ENCODE results near the gene P2RX3.

P2RX3 gene

GRCh38 chr11:57376095-57377090 is 38.2 kb downstream of the P2RX3 start:
- no peak for DNase-seq

- no peak for DNase-seq
Measured at GRCh38 chr11:57377107-57377506, 39.0 kb downstream of the P2RX3 start.

DNA sequence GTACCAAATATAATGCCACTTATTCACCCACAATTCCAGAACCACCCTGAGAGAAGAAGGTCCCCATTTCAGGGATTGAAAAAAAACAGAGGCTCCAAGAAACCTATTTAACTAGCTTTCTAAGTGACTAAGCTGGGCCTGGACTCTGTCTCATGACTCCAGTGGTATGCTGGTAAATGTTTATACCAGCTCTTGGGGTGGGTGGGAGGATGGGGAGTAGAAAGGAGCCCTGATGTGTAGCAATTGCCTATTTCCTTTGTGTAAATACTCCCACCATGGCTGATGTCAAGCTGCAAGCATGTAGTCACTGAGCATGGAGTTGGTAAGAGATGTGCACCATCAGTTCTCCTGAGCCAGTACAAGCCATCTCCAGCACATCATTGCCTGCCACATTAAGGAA is 40.0 kb downstream of the P2RX3 start:
- DNase-seq: no peak

- no peak for DNase-seq
Measured at GRCh38 chr11:57379732-57380131, 41.6 kb downstream of the P2RX3 start.

GRCh38 chr11:57380975-57381374 is 42.8 kb downstream of the P2RX3 start, which contains the start of gene PRG3:
Gene PRG3 (minus strand): TSS chr11:57381150. CDS start chr11:57380708, 442 bp downstream.
- no peak for DNase-seq

DNA sequence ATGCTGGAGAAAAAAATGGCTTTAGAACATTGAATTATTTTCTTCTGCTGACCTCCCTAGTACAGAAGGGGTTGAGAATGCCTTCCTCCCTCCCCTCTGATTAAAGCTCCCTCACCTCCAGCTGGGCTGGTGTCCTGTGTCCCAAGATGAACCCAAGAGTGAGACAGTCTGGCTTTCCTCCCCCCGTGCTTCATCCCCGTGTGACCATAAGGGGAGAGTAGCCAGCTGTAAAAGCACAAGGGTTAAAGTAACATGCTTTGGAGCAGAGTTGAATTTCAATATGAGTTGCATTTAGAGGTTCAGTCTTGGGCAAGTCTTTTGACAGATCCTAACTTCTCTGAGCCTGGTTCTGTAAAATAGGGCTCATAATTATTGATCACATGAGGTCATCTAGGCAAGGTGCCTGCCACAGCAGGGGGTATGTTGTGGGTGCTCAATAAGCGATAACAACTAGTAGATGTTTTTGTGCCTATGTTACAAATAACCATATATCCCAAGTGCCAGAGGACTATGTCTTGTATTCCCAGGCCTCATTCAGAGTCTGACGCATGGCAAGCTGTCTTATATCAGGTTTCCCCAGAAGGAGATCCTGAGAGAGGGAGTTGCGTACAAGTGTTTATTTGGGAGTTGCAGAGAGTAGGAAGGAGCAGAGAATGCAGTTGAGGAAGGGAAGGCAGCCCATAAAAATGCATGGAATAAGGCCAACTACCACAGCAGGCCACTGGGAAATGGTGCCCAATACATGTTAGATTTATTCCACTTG is 48.2 kb downstream of the P2RX3 start:
- no peak for DNase-seq

GRCh38 chr11:57387289-57388030 is 49.3 kb downstream of the P2RX3 start:
- no peak for DNase-seq

- DNase-seq: no peak
Measured at GRCh38 chr11:57390535-57390934, 52.4 kb downstream of the P2RX3 start, which contains the start of gene PRG2. Gene PRG2 (minus strand): TSS chr11:57390650. CDS start chr11:57389944, 706 bp downstream.

GRCh38 chr11:57391111-57391510 is 53.0 kb downstream of the P2RX3 start:
- no peak for DNase-seq

GRCh38 chr11:57391539-57391938 is 53.4 kb downstream of the P2RX3 start:
- DNase-seq: no peak

DNA sequence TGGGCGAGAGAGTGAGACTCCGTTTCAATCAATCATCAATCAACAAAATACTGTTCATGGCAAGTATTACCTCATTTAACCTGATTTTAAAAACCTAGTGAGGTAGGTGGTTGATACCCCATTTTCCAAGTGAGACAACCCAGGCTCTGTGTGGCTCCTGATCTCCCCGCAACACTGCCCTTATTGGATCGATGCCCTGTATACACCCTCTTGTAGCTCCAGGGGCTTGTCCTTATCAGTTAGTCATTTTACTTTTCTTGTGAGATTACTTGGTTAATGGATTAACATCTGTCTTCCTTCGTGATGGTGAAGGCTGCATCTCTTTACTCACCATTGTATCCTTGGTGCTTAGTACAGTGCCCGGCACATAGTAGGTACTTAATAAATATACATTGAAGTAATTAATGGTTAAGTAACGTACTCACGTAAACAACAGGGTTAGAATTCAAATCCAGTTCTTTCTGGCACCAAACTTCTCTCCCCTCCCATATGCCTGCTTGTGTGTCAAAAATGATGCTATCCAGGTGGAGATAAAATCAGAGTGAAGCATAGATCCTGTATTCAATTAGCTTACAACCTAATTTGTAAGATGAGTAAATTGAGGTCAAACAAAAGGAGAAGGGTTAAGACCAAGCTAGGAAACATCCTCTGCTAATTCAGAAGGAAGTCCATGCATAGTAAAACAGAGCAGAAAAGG is 54.1 kb downstream of the P2RX3 start:
- DNase-seq: no peak

GRCh38 chr11:57392763-57393105 is 54.6 kb downstream of the P2RX3 start:
- no peak for DNase-seq

- DNase-seq: no peak
Measured at GRCh38 chr11:57394203-57394965, 56.2 kb downstream of the P2RX3 start.

GRCh38 chr11:57395905-57396623 is 57.9 kb downstream of the P2RX3 start:
- DNase-seq: no peak

GRCh38 chr11:57396744-57397143 is 58.6 kb downstream of the P2RX3 start:
- no peak for DNase-seq

DNA sequence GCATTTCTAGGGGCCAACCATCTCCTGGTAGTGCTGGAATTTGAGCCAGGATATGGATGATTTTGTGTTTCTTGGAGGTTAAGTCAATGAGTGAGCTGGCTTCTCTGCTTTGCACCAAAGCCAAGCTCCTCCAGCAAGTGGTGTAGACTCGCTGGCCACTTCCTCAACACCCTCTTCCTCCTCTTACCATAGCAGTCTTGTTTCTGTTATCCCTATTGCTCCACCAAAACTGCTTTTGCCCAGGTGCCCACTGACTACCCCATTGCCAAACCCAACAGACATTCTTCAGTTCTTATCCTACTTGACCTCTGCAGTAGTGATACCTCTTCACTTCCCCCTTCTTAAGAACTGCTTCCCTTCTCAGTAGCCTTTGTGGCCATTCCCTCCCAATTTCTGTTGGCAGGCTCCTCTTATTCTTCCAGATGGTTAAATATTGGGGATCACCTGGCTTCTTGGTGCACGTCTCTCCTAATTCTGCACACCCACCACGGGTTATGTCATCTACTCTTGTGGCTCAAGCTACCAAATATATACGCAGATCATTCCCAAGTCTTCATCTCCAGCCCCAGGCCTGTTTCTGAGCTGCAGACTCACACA is 59.3 kb downstream of the P2RX3 start:
- DNase-seq: no peak

DNA sequence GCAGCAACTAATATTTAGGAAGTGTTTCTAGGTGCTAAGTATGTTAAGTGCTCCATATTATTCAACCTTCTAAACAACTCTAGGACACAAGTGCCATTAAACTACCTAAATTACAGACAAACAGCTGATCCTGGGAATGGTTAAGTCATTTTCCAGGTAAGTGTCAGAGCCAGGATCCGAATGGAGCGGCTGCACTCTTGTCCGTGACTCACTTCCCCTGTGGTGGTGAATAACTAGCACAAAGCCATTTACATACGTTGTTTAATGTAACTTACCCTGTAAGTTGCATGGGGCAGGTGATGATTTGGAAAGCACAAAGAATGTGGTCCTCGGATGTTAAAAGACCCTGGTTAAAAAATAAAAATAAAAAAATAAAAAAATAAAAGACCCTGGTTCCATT is 61.1 kb downstream of the P2RX3 start:
- DNase-seq: no peak

GRCh38 chr11:57399972-57400578 is 61.9 kb downstream of the P2RX3 start:
- DNase-seq: no peak

DNA sequence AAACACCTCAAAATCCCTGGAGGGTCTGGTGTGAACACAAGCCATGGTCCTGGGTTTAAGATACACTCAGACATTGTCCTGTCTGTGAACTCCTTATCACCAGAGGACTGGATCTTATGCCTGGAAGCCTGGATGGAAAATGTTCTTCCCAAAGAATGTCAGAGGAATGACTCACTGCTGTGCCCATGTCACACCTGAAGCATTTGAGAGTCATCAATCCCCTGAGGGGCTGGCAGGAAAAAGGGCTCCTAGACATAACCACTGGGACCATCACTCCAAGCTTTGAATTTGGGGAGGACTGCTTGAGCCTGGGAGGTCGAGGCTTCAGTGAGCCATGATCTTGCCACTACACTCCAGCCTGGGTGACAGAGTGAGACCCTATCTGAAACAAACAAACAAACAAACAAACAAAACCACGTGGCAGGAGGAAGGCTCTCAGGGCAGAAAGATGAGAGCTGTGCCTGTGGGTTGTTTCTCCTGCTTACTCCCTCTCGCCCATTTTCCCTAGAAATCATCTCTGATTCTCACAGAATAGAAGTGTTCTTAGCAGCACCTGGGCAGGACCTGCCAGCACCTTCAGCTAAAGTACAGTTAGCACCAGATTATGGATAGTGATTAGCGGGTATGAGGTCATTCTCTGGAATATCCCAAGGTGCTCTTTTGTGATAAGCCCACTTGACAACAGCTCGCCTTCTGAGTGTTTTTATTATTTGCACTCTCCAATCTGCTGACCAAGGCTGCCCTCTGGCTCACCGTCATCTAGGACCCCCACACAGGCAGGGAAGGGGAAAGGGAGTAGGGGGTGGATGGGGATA is 64.2 kb downstream of the P2RX3 start:
- no peak for DNase-seq

Measured in stimulated activated naive CD4-positive, alpha-beta T cell treated with Interleukin-2 at 50 U/mL for 16 hours (primary cell).